ENCODE data around the gene FYN. TPM values are rescaled to one million over a fixed set of nuclear protein-coding genes. Genes with fewer than 3 reads are reported as not detected.

The FYN gene
- total and polyA plus RNA-seq, 2 of the 8 experiments (the other 6 are each of a cell fraction or from before 2014, with no cell fraction given): 46.8 to 97.2 TPM

DNA sequence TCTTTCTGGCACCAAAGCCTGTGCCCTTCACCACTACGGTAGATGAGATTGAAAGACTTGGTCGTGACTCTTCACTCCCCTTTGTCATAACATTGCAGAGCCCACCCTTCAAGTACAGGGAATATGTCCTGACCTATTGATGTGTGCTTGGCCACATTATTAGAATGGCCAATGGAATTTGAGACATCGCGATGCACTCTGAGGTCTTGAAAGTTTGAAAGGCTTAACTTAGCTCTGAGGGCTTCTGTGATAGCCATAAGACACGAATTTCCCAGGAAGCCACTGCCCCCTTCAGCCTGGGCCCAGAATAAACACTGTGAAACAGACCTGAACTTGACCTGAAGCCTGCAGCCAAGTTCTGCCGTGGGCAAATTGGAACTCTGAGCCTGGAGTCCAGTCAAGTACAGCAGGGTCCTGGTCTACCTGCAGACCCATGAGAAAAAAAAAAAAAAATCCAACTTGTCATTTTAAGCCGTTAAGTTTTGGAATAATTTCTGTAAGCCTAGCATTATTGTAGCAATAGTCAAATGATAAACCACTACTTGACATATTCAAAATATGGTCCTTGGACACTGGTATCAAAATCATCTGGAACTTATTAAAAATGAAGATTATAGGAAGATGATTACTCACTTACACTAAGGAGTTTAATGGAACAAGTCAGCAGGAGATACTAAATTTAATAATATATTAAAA lies 230.6 kb downstream of the FYN start:
- H3K36me3 ChIP-seq (ENCODE audit: control insufficient read depth in 2 of 4, insufficient read depth in 4 of 4, low read length in 3 of 4): no peaks in the 10 kb centered on the region
- no peaks in the 10 kb centered on the region for H3K9me3 ChIP-seq (ENCODE audit: insufficient read depth in 2 of 2, low read depth in 1 of 2, low read length in 1 of 2)
- no peak overlapping the region for H3K4me3 ChIP-seq (ENCODE audit: extremely low read depth in 1 of 4, insufficient read depth in 2 of 4, low read depth in 3 of 4, low read length in 4 of 4)
- peak; percentile 59 to 69 for DNase-seq (ENCODE audit: low read depth in 1 of 2, low spot score in 2 of 2)
- H3K14ac ChIP-seq (ENCODE audit: insufficient read length): no peak overlapping the region
- no peak overlapping the region for H2BK15ac ChIP-seq (ENCODE audit: low read length)
- H3K79me2 ChIP-seq (ENCODE audit: control insufficient read depth in 1 of 2, insufficient read depth in 2 of 2, low read length in 2 of 2): no peaks in the 10 kb centered on the region
- no peak overlapping the region for H2BK12ac ChIP-seq (ENCODE audit: low read depth, low read length)
- 63% methylated on average over 7 of the region's 7 CpGs; no CpG with 5 or more reads in 1 of the 2 experiments for WGBS, 2 experiments (ENCODE audit: extremely low coverage in 1 of 2, insufficient coverage in 1 of 2, insufficient read length in 1 of 2, insufficient replicate concordance in 2 of 2, low coverage in 1 of 2, low lambda C conversion rate in 2 of 2, missing lambda C conversion rate in 1 of 2)
- H3K9ac ChIP-seq (replicated peaks in 1 of 4; ENCODE audit: extremely low read depth in 1 of 4, low read depth in 3 of 4, low read length in 3 of 4): no peak overlapping the region
- H4K91ac ChIP-seq (replicated peaks; ENCODE audit: insufficient read length, low read length): no peak overlapping the region
- no peaks in the 10 kb centered on the region for H3K79me1 ChIP-seq (ENCODE audit: low read depth, low read length)
- H2AFZ ChIP-seq (ENCODE audit: low read length): no peak overlapping the region
- H3K23ac ChIP-seq (ENCODE audit: insufficient read length): no peak overlapping the region
- H2BK5ac ChIP-seq (ENCODE audit: low read depth, low read length): no peak overlapping the region
- no peak overlapping the region for H3K18ac ChIP-seq (ENCODE audit: extremely low read depth, low read length)
- no peak overlapping the region for H3K27ac ChIP-seq (ENCODE audit: low read depth, low read length)
- no peaks in the 10 kb centered on the region for H4K20me1 ChIP-seq (replicated peaks in 1 of 2; ENCODE audit: control insufficient read depth in 1 of 2, insufficient read depth in 2 of 2, low read length in 2 of 2)
- H2BK20ac ChIP-seq (ENCODE audit: low read length): no peak overlapping the region
- peak; percentile 50 for FAIRE-seq
- 0 out of 2 replicates have a peak, but pooled peaks have one; percentile 71 for TF ChIP-seq RXRA (IDR thresholded peaks at IDR 0.05; ENCODE audit: insufficient read depth, low read depth, low read length)
- TF ChIP-seq, protein P1, sequence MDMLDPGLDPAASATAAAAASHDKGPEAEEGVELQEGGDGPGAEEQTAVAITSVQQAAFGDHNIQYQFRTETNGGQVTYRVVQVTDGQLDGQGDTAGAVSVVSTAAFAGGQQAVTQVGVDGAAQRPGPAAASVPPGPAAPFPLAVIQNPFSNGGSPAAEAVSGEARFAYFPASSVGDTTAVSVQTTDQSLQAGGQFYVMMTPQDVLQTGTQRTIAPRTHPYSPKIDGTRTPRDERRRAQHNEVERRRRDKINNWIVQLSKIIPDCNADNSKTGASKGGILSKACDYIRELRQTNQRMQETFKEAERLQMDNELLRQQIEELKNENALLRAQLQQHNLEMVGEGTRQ (IDR thresholded peaks at IDR 0.05; ENCODE audit: low read length): no peak
- TF ChIP-seq, protein P2, sequence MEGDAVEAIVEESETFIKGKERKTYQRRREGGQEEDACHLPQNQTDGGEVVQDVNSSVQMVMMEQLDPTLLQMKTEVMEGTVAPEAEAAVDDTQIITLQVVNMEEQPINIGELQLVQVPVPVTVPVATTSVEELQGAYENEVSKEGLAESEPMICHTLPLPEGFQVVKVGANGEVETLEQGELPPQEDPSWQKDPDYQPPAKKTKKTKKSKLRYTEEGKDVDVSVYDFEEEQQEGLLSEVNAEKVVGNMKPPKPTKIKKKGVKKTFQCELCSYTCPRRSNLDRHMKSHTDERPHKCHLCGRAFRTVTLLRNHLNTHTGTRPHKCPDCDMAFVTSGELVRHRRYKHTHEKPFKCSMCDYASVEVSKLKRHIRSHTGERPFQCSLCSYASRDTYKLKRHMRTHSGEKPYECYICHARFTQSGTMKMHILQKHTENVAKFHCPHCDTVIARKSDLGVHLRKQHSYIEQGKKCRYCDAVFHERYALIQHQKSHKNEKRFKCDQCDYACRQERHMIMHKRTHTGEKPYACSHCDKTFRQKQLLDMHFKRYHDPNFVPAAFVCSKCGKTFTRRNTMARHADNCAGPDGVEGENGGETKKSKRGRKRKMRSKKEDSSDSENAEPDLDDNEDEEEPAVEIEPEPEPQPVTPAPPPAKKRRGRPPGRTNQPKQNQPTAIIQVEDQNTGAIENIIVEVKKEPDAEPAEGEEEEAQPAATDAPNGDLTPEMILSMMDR (IDR thresholded peaks at IDR 0.05; ENCODE audit: control extremely low read depth in 1 of 3, insufficient read depth in 1 of 3, low read depth in 1 of 3, low read length in 3 of 3): peak; percentile 65 to 84 (median 74)
- no peak for TF ChIP-seq MAFK (IDR thresholded peaks at IDR 0.05; ENCODE audit: low read depth, low read length)
- peak; percentile 91 for TF ChIP-seq RAD21 (IDR thresholded peaks at IDR 0.05 in 1 of 2, conservative IDR thresholded peaks at IDR 0.05 in 1 of 2; ENCODE audit: low read depth in 2 of 2, low read length in 2 of 2)
- TF ChIP-seq, protein P3, sequence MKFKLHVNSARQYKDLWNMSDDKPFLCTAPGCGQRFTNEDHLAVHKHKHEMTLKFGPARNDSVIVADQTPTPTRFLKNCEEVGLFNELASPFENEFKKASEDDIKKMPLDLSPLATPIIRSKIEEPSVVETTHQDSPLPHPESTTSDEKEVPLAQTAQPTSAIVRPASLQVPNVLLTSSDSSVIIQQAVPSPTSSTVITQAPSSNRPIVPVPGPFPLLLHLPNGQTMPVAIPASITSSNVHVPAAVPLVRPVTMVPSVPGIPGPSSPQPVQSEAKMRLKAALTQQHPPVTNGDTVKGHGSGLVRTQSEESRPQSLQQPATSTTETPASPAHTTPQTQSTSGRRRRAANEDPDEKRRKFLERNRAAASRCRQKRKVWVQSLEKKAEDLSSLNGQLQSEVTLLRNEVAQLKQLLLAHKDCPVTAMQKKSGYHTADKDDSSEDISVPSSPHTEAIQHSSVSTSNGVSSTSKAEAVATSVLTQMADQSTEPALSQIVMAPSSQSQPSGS (IDR thresholded peaks at IDR 0.05; ENCODE audit: low read length): no peak
- no peak overlapping the region for H3K4me2 ChIP-seq (ENCODE audit: insufficient read depth in 1 of 2, low read depth in 2 of 2, low read length in 2 of 2)
- H3K23me2 ChIP-seq (ENCODE audit: low read depth, low read length): no peaks in the 10 kb centered on the region
- CTCF ChIA-PET (ENCODE audit: partially characterized antibody): interaction anchor here (0.6 to 3.5 kb wide), 14 partner anchors 9 to 537 kb away, joined by 3 to 12 read pairs (median 4); no protein-coding TSS in a partner anchor
- H3K4ac ChIP-seq (replicated peaks; ENCODE audit: insufficient read length, low read depth, low read length): no peak overlapping the region
- peaks cover 0 to 2% (median 0%) of the 10 kb centered on the region in 4 experiments; a peak in 1 of 7 replicates for H3K4me1 ChIP-seq (replicated peaks in 1 of 4; ENCODE audit: control insufficient read depth in 3 of 4, insufficient read depth in 4 of 4, low read length in 3 of 4)
- no peak overlapping the region for H2BK120ac ChIP-seq (replicated peaks; ENCODE audit: low read depth, low read length)
- no peak overlapping the region for H2AK5ac ChIP-seq (ENCODE audit: low read depth, low read length)
- no peaks in the 10 kb centered on the region for H3K27me3 ChIP-seq (replicated peaks in 1 of 4; ENCODE audit: control insufficient read depth in 3 of 4, extremely low read depth in 1 of 4, insufficient read depth in 3 of 4, low read length in 3 of 4)
- no peak overlapping the region for H3K56ac ChIP-seq (replicated peaks; ENCODE audit: insufficient read length, low read depth, low read length)
- POLR2A ChIA-PET (ENCODE audit: partially characterized antibody): interaction anchor here (1.4 kb wide), 1 partner anchor 159 kb away, joined by 5 read pairs; no protein-coding TSS in a partner anchor
- H4K8ac ChIP-seq (ENCODE audit: extremely low read depth, insufficient read depth, low read length): no peak overlapping the region
- no peak overlapping the region for H4K5ac ChIP-seq (ENCODE audit: insufficient read length, low read depth, low read length)
